Measurements from ENCODE around the gene SEZ6. TPM values are rescaled to one million over a fixed set of nuclear protein-coding genes. Genes with fewer than 3 reads are reported as not detected.
A peak's percentile ranks its signal among the peaks of the same experiment; 100 is the strongest.

SEZ6 gene
- total and polyA plus RNA-seq, 10 donors: 0.88 TPM; not detected in 9

DNA sequence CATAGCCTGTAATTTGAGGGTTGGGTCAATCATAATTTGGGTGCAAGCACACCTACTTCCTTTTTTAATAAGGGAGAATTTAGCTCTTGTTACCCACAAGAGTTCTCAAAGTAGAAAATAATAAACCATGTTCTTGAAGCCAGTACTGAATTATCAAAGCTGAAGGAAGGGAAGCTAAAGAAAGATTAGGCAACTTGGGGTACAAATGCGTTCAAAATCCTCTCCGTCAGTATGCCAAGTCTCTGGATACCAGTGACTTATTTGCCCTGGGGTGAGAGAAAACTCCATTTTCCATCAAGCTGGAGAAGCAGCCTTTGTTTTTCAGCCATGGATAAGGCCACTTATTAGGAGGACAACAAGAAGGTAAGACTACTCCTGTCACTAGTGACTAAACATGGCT lies 79.5 kb downstream of the SEZ6 start:
- Histone ChIP-seq H3K27ac (peak overlapping the region; percentile 71 to 96 (median 90)), H3K4me1 (peaks cover 16 to 86% (median 50%) of the 10 kb centered on the region in 6 donors), H3K36me3 (peaks cover 0 to 80% (median 34%) of the 10 kb centered on the region in 6 donors), H3K4me3 (peak overlapping the region in 1 of 8 donors; percentile 58), H3K27me3 (replicated peaks in 1 of 7) (no peaks in the 10 kb centered on the region), H3K9me3 (no peaks in the 10 kb centered on the region)
- intact Hi-C loops (cut with DNase I; ENCODE audit: low total_unique reads): no loop called here
- WGBS, 5 donors: 42 to 66% (median 58%) methylated on average over 2 of the region's 2 CpGs
- no peak for DNase-seq
- no peak for TF ChIP-seq POLR2A (IDR thresholded peaks at IDR 0.05)
- no peak for TF ChIP-seq POLR2AphosphoS5 (IDR thresholded peaks at IDR 0.05)
- TF ChIP-seq, protein P1, sequence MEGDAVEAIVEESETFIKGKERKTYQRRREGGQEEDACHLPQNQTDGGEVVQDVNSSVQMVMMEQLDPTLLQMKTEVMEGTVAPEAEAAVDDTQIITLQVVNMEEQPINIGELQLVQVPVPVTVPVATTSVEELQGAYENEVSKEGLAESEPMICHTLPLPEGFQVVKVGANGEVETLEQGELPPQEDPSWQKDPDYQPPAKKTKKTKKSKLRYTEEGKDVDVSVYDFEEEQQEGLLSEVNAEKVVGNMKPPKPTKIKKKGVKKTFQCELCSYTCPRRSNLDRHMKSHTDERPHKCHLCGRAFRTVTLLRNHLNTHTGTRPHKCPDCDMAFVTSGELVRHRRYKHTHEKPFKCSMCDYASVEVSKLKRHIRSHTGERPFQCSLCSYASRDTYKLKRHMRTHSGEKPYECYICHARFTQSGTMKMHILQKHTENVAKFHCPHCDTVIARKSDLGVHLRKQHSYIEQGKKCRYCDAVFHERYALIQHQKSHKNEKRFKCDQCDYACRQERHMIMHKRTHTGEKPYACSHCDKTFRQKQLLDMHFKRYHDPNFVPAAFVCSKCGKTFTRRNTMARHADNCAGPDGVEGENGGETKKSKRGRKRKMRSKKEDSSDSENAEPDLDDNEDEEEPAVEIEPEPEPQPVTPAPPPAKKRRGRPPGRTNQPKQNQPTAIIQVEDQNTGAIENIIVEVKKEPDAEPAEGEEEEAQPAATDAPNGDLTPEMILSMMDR (IDR thresholded peaks at IDR 0.05 in 8 of 11, conservative IDR thresholded peaks at IDR 0.05 in 3 of 11): no peak

DNA sequence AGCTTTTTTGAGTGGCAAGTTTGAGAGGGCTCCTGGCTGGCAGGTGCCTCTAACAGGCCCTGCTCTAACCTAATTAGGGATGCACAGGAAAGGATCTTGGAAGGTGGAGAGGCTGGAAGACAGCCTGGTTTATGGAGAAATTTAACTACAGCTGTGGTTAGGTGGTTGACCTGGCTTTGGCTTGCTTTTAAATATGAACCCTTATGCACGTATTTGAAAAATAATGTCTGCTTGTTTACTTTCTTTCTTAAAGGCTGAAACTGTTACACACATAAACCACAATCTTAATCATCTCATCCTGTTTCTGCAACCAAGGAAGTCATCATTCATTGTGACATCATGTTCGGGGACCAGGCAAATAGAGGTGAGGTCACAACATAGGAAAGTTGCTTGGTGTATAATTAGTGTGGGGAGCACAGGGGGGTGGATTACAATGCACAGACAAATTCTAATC lies 79.9 kb downstream of the SEZ6 start:
- Histone ChIP-seq H3K36me3 (peaks cover 0 to 80% (median 38%) of the 10 kb centered on the region in 6 donors), H3K27ac (peak overlapping the region; percentile 71 to 96 (median 90)), H3K4me3 (peak overlapping the region in 1 of 8 donors; percentile 58), H3K27me3 (replicated peaks in 1 of 7) (no peaks in the 10 kb centered on the region), H3K9me3 (no peaks in the 10 kb centered on the region), H3K4me1 (peaks cover 16 to 82% (median 47%) of the 10 kb centered on the region in 6 donors)
- no peak for TF ChIP-seq POLR2A (IDR thresholded peaks at IDR 0.05)
- TF ChIP-seq, protein P1 (IDR thresholded peaks at IDR 0.05 in 8 of 11, conservative IDR thresholded peaks at IDR 0.05 in 3 of 11): no peak
- peak in 1 of 3 donors; percentile 85 for TF ChIP-seq POLR2AphosphoS5 (IDR thresholded peaks at IDR 0.05)
- intact Hi-C loops (cut with DNase I; ENCODE audit: low total_unique reads): no loop called here
- WGBS, 5 donors: 0 to 8% (median 6%) methylated on average over 2 of the region's 2 CpGs
- DNase-seq: no peak

DNA sequence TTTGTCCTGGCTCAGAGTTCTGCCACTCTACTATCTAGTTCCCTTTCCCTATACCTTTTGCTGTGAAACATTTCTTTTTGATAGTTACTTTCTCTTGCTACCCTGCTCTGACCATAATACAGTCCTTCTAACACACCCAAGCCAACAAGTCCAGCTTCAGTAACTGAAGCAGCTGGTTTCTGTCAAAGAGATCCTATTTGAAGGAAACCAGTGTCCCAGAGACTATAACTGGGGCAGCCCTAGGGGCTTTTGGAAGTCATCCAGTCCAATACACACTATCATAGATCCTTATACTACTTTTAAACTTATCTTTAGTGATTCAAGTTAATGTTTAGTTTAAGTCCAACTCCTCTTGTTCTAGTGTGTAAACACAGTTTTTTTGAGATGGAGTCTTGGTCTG lies 85.6 kb downstream of the SEZ6 start:
- Histone ChIP-seq H3K36me3 (peaks cover 0 to 100% (median 90%) of the 10 kb centered on the region in 6 donors), H3K27me3 (replicated peaks in 1 of 7) (no peaks in the 10 kb centered on the region), H3K27ac (peak overlapping the region in 1 of 8 donors; percentile 13), H3K9me3 (no peaks in the 10 kb centered on the region), H3K4me3 (no peak overlapping the region), H3K4me1 (peaks cover 4 to 35% (median 11%) of the 10 kb centered on the region in 6 donors)
- intact Hi-C loops (cut with DNase I; ENCODE audit: low total_unique reads): no loop called here
- no peak for TF ChIP-seq POLR2A (IDR thresholded peaks at IDR 0.05)
- TF ChIP-seq POLR2AphosphoS5 (IDR thresholded peaks at IDR 0.05): no peak
- TF ChIP-seq, protein P1 (IDR thresholded peaks at IDR 0.05 in 8 of 11, conservative IDR thresholded peaks at IDR 0.05 in 3 of 11): no peak
- DNase-seq: no peak

DNA sequence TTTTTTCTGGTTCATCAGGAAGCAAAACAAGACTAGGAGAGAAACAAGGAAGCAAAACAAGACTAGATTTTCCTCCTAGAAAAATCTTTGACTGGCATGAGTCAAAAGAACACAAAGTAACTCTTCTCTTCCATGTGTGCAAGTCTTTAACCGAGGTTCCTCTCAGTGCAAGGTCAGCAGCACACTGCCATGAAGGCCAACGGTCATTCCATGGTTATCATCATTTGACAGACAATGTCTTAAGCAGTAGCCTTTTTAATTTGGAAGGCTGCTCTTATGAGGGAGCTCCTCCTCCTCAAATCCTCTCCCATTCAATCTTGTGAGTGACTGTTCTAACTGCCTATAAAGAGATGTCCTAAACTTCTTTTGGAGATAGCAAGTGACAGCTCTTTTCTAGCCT lies 87.5 kb downstream of the SEZ6 start:
- Histone ChIP-seq H3K27ac (peak overlapping the region in 4 of 8 donors; percentile 9 to 59 (median 30)), H3K36me3 (peaks cover 0 to 100% (median 96%) of the 10 kb centered on the region in 6 donors), H3K9me3 (no peaks in the 10 kb centered on the region), H3K4me3 (no peak overlapping the region), H3K27me3 (replicated peaks in 1 of 7) (no peaks in the 10 kb centered on the region), H3K4me1 (peaks cover 0 to 16% (median 0%) of the 10 kb centered on the region in 6 donors)
- intact Hi-C loops (cut with DNase I; ENCODE audit: low total_unique reads): loop anchor here (10.0 kb wide), 1 partner anchor 153 kb away; no protein-coding TSS in a partner anchor
- TF ChIP-seq POLR2A (IDR thresholded peaks at IDR 0.05): no peak
- no peak for TF ChIP-seq POLR2AphosphoS5 (IDR thresholded peaks at IDR 0.05)
- TF ChIP-seq, protein P1 (IDR thresholded peaks at IDR 0.05 in 8 of 11, conservative IDR thresholded peaks at IDR 0.05 in 3 of 11): no peak
- WGBS, 5 donors: 56 to 87% (median 72%) methylated on average over 2 of the region's 2 CpGs
- no peak for DNase-seq

Data from spleen (tissue), 11 donors.